GM21447 (cell line): ENCODE results near the gene SCFD1.
"Not testable (repeated sequence)": the region's sequence is repeated elsewhere in the genome, so short reads cannot be mapped to it uniquely, and the experiment has no call there.

ENCODE experiments used
- ATAC-seq: cut with Tn5 transposase; IDR thresholded peaks from one replicate; pipeline ENCODE4 v1.9.1; 2021; ENCODE audit not compliant: unreplicated experiment

Gene SCFD1

GRCh38 chr14:30673071-30673470, 51.0 kb downstream of the SCFD1 start:
- ATAC-seq: no peak

DNA sequence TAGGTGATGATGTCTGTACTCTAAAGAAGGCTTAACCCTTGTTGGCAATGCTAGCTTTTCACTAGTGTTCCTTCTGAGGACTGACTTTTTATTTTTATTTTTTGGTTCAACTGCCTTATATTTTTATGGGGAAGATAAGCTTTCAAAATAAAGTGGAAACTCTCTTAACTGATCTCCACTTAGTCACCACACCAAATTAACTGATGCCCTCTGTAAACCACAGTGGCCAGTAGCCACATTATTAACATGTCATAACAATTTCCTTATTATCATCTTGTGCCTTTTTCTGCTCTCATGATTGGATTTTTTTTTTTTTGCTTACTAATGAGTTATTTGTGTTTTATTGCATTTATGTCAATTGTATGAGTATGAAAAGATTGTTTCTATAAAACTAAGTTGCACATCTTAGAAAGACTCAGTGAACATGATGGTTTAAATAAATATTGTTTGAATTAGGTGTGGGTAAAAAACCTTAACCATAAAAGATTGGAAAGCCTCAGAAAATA, 56.9 kb downstream of the SCFD1 start:
- no peak for ATAC-seq

DNA sequence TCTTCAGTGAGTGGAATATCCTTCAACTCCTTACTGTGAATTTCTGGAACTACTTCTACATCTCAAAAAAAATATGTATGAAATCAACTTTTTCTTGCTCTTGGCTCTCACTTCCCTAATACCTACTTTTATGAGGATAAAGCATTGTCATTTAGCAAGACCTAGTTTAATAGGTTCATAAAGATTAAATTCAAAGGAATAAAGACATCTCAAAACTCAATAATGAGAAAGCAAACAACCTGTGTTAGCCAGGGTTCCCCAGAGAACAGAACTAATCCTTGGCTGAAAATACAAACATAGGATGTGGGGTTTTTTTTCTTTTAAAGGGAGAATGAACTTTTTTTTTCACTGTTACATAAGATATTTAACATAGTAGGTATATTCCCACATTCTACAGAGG, 57.9 kb downstream of the SCFD1 start:
- no peak for ATAC-seq

GRCh38 chr14:30680776-30681175, 58.7 kb downstream of the SCFD1 start:
- ATAC-seq: not testable (repeated sequence)

- no peak for ATAC-seq
Measured at GRCh38 chr14:30681752-30682355, 59.7 kb downstream of the SCFD1 start.

DNA sequence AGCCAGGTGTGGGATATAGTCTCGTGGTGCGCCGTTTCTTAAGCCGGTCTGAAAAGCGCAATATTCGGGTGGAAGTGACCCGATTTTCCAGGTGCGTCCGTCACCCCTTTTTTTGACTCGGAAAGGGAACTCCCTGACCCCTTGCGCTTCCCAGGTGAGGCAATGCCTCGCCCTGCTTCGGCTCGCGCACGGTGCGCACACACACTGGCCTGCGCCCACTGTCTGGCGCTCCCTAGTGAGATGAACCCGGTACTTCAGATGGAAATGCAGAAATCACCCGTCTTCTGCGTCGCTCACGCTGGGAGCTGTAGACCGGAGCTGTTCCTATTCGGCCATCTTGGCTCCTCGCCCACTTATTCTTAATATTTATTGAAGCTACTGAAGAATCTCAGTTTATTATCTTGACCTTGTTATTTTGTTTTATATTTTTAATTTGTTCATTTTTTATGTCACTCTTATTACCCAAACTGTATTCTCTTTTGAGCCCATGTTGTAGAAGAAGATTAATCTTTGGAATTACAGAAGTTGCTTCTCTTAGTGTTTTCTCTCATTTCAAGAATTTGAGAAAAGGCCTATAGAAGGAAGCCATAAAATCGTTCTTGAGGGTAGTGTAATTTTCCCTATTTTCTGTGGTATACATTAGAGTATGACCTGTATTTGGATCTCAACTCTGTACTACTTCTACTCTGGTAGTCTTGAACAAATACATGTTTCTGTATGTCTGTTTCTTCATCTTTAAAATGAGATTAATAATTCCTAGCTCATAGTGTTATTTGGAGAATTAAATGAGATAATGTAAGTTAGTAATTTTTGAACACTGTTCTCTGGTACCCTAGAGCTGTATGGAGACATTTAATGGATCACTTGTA, 68.6 kb downstream of the SCFD1 start:
- ATAC-seq: not testable (repeated sequence)

DNA sequence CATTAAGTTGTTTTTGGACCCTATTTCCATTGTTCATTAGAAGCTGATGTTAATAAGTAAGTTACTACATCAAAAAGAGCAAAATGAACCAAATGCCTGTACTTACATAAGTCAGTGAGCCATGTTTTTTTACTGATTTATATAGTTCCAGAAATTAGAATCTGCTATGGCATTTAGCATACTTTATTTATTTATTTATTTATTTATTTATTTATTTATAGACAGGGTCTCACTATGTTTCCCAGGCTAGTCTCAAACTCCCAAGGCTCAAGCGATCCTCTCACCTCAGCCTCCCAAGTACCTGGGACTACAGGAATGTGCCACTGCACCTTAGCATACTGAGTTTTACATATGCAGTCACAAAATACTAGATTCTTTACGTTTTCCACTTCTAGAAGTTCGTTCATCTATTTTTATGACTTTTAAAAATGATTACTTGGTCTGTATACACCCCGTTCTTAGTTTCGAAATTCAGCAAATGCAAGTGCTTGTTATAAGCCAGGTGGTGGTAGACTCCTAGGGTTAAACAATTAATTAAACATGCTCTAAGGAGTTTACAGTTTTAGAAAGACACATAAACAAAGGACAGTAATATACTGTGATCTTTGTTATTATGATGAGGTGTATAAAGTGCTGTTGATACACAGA, 69.8 kb downstream of the SCFD1 start:
- ATAC-seq: no peak

DNA sequence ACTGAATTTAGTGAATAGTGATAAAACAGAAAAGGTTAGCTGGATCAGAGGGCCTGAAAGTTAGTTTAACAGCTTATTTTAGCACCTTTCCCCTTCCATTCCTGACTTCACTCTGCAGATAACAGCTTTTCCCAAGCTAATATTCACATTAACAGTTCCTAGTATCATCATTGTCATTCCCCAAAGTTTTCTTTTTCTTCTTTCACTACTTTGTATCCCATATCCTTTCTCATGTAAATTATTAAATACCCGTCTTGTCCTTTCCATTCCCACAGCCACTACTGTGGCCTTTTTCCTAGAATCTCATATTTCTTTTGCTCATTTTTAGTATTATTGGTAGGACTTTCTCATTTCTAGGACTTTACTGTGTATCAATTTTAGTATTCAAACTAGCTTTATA, 70.5 kb downstream of the SCFD1 start:
- no peak for ATAC-seq

- ATAC-seq: no peak
Measured at GRCh38 chr14:30698463-30698862, 76.3 kb downstream of the SCFD1 start.

DNA sequence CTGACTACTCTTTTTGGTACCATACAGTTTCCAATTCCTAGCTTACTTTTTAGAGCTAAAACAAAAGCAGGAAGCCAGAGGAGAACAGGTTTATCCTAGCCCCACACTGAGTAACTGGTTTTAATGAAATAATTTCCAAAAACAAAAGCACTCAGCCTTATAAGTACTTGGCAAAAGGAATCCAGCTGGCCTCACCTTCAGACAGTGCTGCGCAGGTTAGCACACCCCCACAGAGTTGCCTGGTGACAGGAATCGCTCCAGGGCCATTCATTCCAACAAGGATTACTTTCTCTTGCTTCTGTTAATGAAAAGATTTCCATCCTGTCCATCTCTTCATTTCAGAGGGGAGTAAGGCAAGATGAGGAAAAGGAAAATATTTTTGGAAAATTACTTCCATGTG, 84.6 kb downstream of the SCFD1 start:
- no peak for ATAC-seq

GRCh38 chr14:30708157-30708556, 86.0 kb downstream of the SCFD1 start:
- no peak for ATAC-seq

GRCh38 chr14:30709201-30709600, 87.1 kb downstream of the SCFD1 start:
- no peak for ATAC-seq

- no peak for ATAC-seq
Measured at GRCh38 chr14:30710876-30711275, 88.8 kb downstream of the SCFD1 start.

GRCh38 chr14:30719137-30719536, 97.0 kb downstream of the SCFD1 start:
- ATAC-seq: no peak

DNA sequence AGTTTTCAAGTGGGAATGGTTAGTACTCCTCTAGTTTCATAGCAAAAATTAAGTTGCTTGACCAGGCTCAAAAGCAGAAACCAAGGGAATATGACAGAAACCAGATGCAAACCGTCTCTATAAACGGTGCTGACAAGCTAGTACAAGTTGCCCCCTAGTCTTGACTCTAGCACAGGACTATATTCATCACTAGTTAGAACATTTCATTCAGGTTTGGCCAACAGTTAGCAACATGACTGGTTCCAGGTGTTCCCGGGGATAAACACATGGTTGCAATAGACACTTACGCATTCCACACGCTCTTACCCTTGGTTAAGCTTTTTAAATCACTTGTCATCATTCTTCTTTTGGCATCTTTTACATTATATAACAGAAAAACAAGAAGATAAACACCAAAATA, 103.6 kb downstream of the SCFD1 start:
- no peak for ATAC-seq

DNA sequence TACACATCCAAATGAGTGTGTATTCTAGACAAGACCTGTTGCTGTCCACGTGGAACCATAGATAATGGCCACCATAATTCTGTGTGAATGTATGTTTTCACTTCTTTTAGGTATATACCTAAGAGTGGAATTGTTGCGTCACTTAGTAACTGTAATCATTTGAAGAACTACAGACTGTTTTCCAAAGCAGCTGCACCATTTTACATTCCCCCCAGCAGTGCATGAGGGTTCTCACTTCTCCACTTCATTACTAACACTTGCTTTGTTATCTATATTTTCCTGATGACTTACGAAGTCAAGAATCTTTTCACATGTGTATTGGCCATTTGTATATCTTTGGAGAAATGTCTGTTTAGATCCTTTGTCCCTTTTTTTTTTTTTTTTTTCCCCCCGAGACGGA, 106.4 kb downstream of the SCFD1 start:
- ATAC-seq: no peak

- no peak for ATAC-seq
Measured at GRCh38 chr14:30737916-30738315, 115.8 kb downstream of the SCFD1 start.

DNA sequence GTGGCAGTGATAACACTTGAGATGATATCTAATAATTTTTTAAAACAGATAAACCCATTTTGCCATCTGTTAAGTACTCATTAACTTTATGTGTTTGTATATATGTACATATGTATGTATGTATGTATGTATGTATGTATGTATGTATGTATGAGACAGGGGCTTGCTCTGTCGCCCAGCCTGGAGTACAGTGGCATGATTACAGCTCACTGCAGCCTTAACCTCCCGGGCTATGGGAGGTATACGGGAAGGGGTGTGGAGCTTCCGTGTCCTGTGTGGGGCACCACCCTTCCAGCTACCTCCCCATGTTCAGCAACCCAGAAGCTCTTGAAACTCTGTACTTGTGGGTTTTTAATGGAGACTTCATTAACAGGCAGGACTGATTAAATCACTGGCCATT, 116.9 kb downstream of the SCFD1 start:
- no peak for ATAC-seq

DNA sequence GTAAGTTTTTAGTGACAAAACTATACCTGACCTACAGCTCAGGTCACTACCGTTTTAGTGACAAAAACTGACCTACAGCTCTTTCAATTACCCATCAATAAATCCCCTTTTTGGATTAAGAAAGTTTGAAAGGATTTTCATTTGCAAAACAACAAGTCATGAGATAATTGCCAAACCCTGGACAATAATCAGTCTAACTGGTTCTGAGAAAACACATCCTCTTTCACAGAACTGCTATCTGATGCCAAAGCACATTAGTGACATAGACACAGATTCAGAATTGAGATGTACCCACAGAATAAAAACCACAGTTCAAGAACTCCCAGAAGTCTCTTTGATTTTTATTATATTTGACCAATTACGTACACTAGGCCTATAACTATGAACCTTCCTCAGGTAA, 126.2 kb downstream of the SCFD1 start:
- ATAC-seq: no peak

DNA sequence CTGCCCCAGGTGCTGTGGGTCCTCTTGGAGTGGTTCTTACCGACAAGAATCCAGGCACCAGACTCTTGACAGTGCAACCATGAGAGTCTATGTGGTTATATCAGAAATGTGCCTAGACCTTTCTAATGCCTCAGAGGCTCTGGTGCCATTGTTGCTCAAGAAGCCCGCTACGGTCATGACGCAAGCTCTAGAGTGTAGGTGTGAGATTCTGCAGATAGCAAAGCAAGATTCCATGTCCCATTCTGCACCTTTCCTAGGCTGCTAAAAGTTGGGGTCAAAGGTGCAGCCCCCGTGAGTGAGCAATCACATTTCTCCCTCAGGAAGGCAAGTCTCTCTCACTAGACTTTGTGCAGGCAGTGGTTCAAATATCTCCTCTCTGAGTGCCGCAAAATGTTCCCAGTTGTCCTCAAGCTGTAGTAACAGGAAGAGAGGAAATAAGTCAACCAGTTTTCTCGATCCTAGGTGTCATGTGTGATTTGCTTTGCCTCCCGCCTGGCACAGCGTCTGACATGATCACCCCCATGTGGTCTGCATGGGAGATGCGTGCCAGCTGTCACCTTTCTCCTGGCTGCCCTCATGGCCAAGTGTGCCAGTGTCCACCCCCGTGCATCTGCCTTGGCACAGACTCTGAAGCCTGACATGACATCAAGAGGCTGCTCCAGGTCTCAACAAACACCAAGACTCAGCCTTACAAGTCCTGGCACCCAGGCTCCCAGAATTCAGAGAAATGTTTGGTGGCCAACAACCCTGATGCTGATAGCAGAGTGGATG, 129.7 kb downstream of the SCFD1 start:
- ATAC-seq: no peak

GRCh38 chr14:30753452-30753851, 131.3 kb downstream of the SCFD1 start:
- no peak for ATAC-seq
